GM19455 (cell line): ENCODE data around the gene SUGT1.
"Not testable (repeated sequence)": the region's sequence is repeated elsewhere in the genome, so short reads cannot be mapped to it uniquely, and the experiment has no call there.

Source experiments
- ATAC-seq: cut with Tn5 transposase; IDR thresholded peaks from one replicate; pipeline ENCODE4 v1.9.1; 2021; ENCODE audit not compliant: unreplicated experiment

SUGT1 gene

DNA sequence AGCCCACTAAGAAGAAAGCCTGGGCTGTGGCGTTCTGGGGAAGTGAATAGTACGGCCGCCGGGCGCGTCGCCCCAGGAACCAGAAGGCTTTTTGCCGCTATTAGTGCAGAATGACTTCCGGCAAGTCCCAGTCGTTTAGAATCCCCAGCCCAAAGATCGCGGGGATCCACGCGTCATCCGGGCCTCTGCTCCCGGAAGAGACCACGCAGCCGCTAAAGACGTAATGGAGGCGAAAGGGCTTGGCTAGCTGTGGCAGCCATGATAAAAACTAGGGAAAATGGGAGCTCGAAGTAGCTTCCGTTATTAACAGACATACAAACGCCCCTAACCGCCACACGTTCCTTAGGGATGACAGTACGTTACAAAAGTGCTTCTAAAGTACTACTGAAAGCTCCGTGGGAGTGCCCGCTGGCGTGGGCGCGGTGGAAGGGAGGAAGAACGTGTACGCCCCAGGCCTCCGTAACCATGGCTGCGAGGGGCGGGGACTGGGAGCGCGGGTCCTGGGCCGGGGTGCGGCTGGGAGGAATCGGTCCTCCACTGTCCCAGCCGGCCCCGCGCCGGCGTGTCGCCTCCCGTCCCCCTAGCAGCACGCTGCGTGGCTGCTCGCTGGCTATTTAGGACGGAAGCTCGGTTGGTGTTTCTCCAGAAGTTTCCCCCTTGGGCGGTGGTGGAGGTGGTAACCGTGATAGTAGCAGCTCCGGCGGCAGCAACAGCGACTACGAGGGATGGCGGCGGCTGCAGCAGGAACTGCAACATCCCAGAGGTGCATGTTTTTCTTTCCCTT, at the start of gene SUGT1:
TSS of gene SUGT1 (plus strand) at position 641 of the 784 bp plus-strand sequence. CDS start at position 726, 85 bp downstream.
- ATAC-seq, result peak; percentile 95

- ATAC-seq, result not testable (repeated sequence)
Measured at GRCh38 chr13:52603316-52603715, 49.3 kb upstream of the SUGT1 start.

DNA sequence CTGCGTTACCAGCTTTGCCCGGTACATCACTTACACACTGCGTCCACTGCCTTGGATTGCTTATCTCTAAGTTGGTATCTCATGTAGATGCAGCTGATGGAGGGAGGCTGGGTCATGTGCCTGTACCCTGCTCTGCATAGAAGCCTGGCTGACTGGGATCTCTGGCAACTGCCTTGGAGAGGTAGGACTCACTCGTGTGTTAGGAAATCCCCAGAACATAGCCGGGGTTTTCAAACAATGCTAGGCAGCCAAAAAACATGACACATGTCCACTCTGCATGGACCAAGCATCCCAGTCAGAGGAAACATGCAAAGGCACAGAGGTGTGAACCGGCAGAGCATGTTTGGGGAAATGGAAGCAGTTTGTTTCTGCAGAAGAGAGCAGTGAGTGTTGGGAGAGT, 46.5 kb upstream of the SUGT1 start:
- ATAC-seq, result not testable (repeated sequence)

DNA sequence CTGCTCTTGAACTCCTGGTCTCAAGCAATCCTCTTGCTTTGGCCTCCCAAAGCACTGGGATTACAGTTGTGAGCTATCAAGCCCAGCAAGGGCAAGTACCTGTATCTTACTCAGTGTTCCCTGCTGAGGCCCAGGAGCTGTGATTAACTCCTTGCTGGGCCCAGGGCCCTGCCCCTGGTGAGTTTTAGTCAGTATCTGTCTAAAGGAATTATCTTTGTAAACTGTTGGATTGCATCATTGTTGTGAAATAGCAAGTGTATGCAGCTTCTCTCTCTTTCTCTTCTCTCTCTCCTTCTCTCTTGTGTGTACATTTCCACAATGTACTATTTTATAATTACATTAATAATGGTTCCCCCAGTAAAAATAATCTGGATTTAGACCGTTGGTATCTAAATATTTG, 45.8 kb upstream of the SUGT1 start:
- ATAC-seq, result not testable (repeated sequence)

GRCh38 chr13:52608184-52608583, 44.5 kb upstream of the SUGT1 start:
- not testable (repeated sequence) for ATAC-seq

DNA sequence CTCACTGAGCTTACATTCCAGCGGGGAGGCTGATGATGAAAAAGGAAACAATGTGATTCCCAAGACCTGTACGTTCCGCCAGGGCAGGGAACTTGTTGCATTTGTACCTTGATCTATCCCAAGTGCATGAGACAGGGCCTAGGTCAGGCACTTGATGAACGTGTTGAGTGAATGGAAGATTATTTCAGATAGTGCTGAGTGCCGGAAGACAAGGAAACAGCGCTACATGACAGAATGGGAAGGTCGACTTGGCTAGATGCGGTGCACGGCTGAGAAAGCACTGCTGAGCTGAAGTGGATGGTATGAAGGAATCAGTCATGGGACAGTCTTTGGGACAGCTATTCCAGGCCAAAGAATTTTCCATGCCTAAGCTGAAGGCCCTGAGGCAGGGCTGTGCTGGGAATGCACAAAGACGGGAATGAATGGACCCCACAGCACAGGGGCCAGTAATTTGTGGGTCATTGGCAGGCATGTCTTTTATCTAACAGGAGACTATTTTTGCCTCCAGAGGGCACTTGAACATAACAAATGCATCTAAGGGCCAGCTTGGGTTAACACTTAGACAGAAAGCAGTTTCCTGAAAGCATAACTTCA, 43.5 kb upstream of the SUGT1 start:
- peak; percentile 65 for ATAC-seq

DNA sequence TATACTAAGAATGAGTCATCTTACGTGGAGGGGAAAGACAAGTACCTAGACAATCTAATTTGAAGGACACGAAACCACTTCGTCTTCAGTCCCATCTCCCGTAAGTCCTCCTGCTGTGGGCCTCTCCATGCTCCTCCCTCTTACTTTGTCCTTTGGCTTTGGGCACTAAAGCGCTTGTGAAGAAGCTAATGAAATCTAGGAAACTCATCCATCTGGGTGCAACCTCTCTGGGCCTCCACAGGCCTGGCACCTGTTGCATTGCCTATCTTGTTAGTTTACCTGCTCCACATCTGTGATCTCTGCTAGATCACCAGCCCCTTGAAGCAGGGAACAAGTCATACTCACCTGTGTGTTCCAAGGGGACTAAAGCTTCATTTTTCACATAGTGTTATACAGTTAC, 42.5 kb upstream of the SUGT1 start:
- not testable (repeated sequence) for ATAC-seq

GRCh38 chr13:52615134-52615801, 37.4 kb upstream of the SUGT1 start:
- no peak for ATAC-seq

DNA sequence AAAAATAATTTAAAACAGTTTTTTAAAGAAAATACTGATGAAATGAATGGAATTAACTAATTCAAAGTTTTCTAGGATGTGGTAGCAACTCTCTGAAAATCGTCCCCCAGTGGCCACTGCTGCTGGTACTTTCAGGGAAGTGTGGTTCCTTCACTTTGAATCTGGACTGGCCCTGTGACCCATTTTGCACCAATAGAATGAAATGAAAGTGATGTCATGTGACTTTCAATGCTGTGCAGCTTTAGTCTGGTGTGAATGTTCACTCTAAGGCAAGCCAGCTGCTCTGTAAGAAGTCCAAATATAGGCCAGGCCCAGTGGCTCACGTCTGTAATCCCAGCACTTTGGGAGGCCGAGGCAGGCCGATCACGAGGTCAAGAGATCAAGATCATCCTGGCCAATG, 36.8 kb upstream of the SUGT1 start:
- no peak for ATAC-seq

DNA sequence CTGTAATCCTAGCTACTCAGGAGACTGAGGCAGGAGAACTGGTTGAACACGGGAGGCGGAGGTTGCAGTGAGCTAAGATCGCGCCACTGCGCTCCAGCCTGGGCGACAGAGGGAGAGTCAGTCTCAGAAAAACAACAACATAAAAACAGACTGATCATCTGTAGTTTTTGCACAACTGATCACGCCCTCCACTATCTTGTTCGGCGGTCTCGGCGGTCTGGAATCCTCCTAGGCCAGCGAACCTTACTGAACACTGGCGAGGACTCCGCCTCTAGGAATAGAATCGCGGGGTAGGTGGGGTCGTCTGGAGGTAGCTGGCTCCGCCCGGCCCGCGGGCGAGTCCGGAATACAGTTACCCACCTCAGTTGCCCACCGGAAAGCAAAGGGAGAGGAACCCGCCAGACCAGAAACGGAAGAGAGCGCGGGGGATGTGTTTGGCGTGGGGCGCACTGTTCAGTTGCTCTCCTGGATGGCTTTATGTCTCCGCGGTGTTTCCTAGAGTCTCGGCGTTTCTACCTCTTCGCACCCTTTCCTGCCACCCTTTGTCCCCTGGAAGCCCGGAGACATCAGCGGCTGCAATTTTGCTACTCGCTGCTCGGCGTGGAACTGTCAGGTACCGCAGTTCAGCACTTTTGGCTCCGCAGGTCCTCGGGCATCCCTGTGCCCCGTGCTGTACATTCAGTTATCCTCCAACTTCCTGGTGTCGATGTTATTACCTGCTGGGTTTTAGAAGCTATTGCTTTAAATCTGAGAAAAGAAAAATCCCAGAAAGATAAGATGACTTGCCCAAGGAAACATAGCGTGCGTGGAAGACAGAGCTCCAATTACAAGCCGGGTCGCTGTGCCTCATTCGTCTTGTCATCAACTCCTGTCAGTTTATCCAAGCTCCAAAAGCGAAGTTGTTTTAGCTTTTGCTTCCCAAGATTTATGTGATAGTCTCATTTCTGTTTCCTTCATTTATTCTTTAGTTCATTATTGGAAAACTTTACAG, 35.3 kb upstream of the SUGT1 start:
- ATAC-seq, result peak; percentile 98

- not testable (repeated sequence) for ATAC-seq
Measured at GRCh38 chr13:52631083-52631690, 21.4 kb upstream of the SUGT1 start.

GRCh38 chr13:52638666-52639328, 13.8 kb upstream of the SUGT1 start:
- ATAC-seq, result no peak

DNA sequence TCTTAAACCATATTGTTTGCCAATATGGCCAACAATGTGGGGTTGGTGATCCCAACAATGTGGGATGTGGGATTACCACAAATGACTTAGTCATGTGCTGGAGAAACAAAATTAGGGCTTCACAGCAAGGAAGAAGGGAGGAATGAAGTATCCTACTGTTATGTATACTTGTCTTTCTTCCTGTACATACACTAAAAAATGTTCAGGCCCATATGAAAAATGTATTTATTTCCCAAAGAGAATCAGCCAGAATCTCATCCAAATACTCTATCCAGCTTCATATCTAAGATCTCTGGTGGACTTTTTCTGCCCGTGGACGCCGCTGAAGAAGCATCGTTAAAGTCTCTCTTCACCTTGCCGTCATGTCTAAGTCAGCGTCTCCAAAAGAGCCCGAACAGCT, 10.5 kb upstream of the SUGT1 start, which contains the start of gene HNRNPA1L2:
TSS of gene HNRNPA1L2 (plus strand) at position 301 of the 400 bp plus-strand sequence. CDS start at position 363, 62 bp downstream.
- ATAC-seq, result no peak

GRCh38 chr13:52644108-52644507, 8.5 kb upstream of the SUGT1 start:
- no peak for ATAC-seq

GRCh38 chr13:52646967-52647366, 5.7 kb upstream of the SUGT1 start:
- no peak for ATAC-seq

GRCh38 chr13:52650731-52651130, 1.9 kb upstream of the SUGT1 start:
- no peak for ATAC-seq

GRCh38 chr13:52651897-52652195, 790 bp upstream of the SUGT1 start:
- no peak for ATAC-seq

GRCh38 chr13:52652980-52653303, 306 bp downstream of the SUGT1 start:
- peak; percentile 42 for ATAC-seq

DNA sequence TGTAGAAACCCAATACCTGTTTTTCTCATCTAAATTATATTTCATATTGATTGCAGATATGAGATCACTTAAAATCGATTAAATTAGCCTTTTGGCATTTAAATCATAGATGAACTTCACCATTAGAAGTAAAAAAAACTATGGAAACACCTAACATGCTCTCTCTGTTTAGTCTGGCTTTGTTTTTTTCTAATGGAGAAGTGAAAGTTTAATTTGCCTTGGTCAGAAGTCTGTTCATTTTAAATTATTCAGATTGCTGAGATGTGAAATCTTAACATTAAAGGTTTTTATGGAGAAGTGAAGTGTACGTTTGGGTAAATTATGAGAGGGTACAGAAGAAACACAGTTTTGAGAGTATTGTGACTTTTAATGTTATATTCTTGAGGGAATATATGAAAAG, 6.7 kb downstream of the SUGT1 start:
- ATAC-seq, result no peak

DNA sequence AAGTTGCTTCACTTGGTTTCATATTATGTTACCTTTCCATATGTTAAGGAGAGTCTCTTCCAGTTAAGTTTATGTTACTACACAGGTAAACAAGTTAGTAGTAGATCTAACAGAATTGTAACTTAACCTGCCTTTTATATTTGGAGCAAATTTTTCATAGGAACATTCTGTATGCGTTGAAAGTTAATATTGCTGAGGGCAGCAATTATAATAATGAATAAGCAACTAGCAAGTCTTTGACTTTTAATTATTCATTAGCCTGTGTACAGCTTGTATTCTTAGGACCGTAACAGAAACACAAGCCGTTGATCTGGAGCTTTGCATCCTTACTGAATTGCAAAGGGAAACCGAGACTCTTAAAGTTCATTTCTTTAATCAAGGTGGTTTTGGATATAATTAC, 11.6 kb downstream of the SUGT1 start:
- ATAC-seq, result no peak
